WI38 (cell line): ENCODE measurements around the gene GFPT2.

Experiments used
- H3K4me3 ChIP-seq: 2 replicates; pipeline ENCODE4 v1.5.1; 2011; ENCODE audit warnings: low read depth, mild to moderate bottlenecking, control low read depth, low read length
- CTCF ChIP-seq: IDR thresholded peaks from 2 replicates; pipeline ENCODE4 v1.5.1; 2012; ENCODE audit warnings: low read depth, mild to moderate bottlenecking, control low read depth, low read length

Gene GFPT2

GRCh38 chr5:180251141-180251540, 102.0 kb downstream of the GFPT2 start:
- no peak overlapping the region for H3K4me3 ChIP-seq
- TF ChIP-seq CTCF: no peak
